VCaP (cell line): ENCODE measurements around the gene LPCAT2.

Experiments
- H3K27ac ChIP-seq: fragments of 450-650 bp; 2 replicates; pipeline ENCODE4 v1.5.1; 2017
- CTCF ChIP-seq: fragments of 450-650 bp; conservative IDR thresholded peaks from 2 replicates; pipeline ENCODE4 v1.5.1; 2017; ENCODE audit warnings: mild to moderate bottlenecking, moderate library complexity

The LPCAT2 gene

GRCh38 chr16:55468352-55468990 is 40.4 kb upstream of the LPCAT2 start:
- no peak overlapping the region for H3K27ac ChIP-seq
- no peak for TF ChIP-seq CTCF

- H3K27ac ChIP-seq = no peak overlapping the region
Measured at GRCh38 chr16:55469821-55470532, 38.9 kb upstream of the LPCAT2 start.

GRCh38 chr16:55470533-55471371 is 38.1 kb upstream of the LPCAT2 start:
- no peak overlapping the region for H3K27ac ChIP-seq
- no peak for TF ChIP-seq CTCF

More at GRCh38 chr16:55469821-55470532, 38.9 kb upstream of the LPCAT2 start:
- no peak for TF ChIP-seq CTCF

- no peak overlapping the region for H3K27ac ChIP-seq
- no peak for TF ChIP-seq CTCF
Measured at GRCh38 chr16:55471448-55472097, 37.3 kb upstream of the LPCAT2 start.

- no peak for TF ChIP-seq CTCF
Measured at GRCh38 chr16:55473587-55473986, 35.3 kb upstream of the LPCAT2 start.

GRCh38 chr16:55474821-55475220 is 34.1 kb upstream of the LPCAT2 start:
- no peak overlapping the region for H3K27ac ChIP-seq
- TF ChIP-seq CTCF = no peak

More at GRCh38 chr16:55473587-55473986, 35.3 kb upstream of the LPCAT2 start:
- no peak overlapping the region for H3K27ac ChIP-seq
